NOMO-1 treated with dmso at 0.1 percent for 144 hours (cell line): ENCODE measurements around the gene GPX4.
A peak's percentile ranks its signal among the peaks of the same experiment; 100 is the strongest.

Experiments
- DNase-seq: peaks from one replicate; lab custom pipeline; 2025; ENCODE audit not compliant: unreplicated experiment; lab: John Stamatoyannopoulos, UW

The GPX4 gene

GRCh38 chr19:1130771-1131717 lies 27.2 kb downstream of the GPX4 start:
- DNase-seq = no peak

- DNase-seq = peak; percentile 88
Measured at GRCh38 chr19:1131718-1132551, 28.1 kb downstream of the GPX4 start.

- no peak for DNase-seq
Measured at GRCh38 chr19:1132552-1133383, 29.0 kb downstream of the GPX4 start.

- peak; percentile 26 for DNase-seq
Measured at GRCh38 chr19:1133471-1133929, 29.7 kb downstream of the GPX4 start.

GRCh38 chr19:1134431-1134830 lies 30.6 kb downstream of the GPX4 start:
- no peak for DNase-seq

- DNase-seq = no peak
Measured at GRCh38 chr19:1135454-1135853, 31.7 kb downstream of the GPX4 start.

- no peak for DNase-seq
Measured at GRCh38 chr19:1136201-1136600, 32.4 kb downstream of the GPX4 start.

GRCh38 chr19:1136621-1137317 lies 33.0 kb downstream of the GPX4 start:
- no peak for DNase-seq

- no peak for DNase-seq
Measured at GRCh38 chr19:1138121-1138520, 34.3 kb downstream of the GPX4 start.

GRCh38 chr19:1139126-1139525 lies 35.3 kb downstream of the GPX4 start:
- no peak for DNase-seq

GRCh38 chr19:1140272-1141027 lies 36.7 kb downstream of the GPX4 start:
- no peak for DNase-seq

GRCh38 chr19:1141944-1142343 lies 38.1 kb downstream of the GPX4 start:
- DNase-seq = no peak

GRCh38 chr19:1143828-1144399 lies 40.1 kb downstream of the GPX4 start:
- no peak for DNase-seq

- DNase-seq = no peak
Measured at GRCh38 chr19:1144741-1145140, 40.9 kb downstream of the GPX4 start.

GRCh38 chr19:1145635-1146411 lies 42.0 kb downstream of the GPX4 start:
- DNase-seq = no peak

GRCh38 chr19:1146412-1146699 lies 42.6 kb downstream of the GPX4 start:
- DNase-seq = no peak

GRCh38 chr19:1146858-1147780 lies 43.3 kb downstream of the GPX4 start:
- DNase-seq = no peak
